AG04450 (cell line): Measurements from ENCODE around the gene KCNK17. TPM values are rescaled to one million over a fixed set of nuclear protein-coding genes. Genes with fewer than 3 reads are reported as not detected.

Experiments
- CTCF ChIA-PET: fragments of 300-600, 350-600 bp; formaldehyde crosslinking; extraction: SDS; loops from one replicate; lab custom pipeline; 2022; ENCODE audit warnings: antibody characterized with exemption, inconsistent platforms; lab: Charles Lee
- POLR2A ChIA-PET: fragments of 350-600 bp; formaldehyde crosslinking; extraction: SDS; loops from one replicate; lab custom pipeline; 2021; ENCODE audit warnings: antibody characterized with exemption, inconsistent platforms; lab: Yijun Ruan, JAX
- DNase-seq: peaks from one replicate; pipeline ENCODE4 v3.0.0-alpha.2; 2011; ENCODE audit warnings: low read depth, low spot score
- H3K27ac ChIP-seq: one replicate; pipeline ENCODE4 v1.5.1; 2012; ENCODE audit warnings: low read depth, low read length, control low read depth
- H3K27me3 ChIP-seq: one replicate; pipeline ENCODE4 v1.6.0; 2012; ENCODE audit warnings: low read length; ENCODE audit not compliant: control insufficient read depth, insufficient read depth
- H3K4me3 ChIP-seq: 2 replicates; pipeline ENCODE4 v1.5.1; 2011; ENCODE audit warnings: mild to moderate bottlenecking, low read depth, low read length, control low read depth
- H3K9me3 ChIP-seq: 2 replicates; pipeline ENCODE4 v1.5.1; 2012; ENCODE audit warnings: low read length; ENCODE audit not compliant: control insufficient read depth, insufficient read depth
- polyA plus RNA-seq: library from polyadenylated mRNA; depleted of rRNA; stranded (reverse); fragments of >200 nt; gene quantifications from 2 replicates; pipeline ENCODE4 v1.2.3, GENCODE V29; 2011
- TF ChIP-seq, protein P1 (sequence below): IDR thresholded peaks from 2 replicates; pipeline ENCODE4 v1.5.1; 2011; ENCODE audit warnings: low read depth, low read length, control low read depth, inconsistent platforms

Gene KCNK17
- polyA plus RNA-seq, 1 experiment = not detected

DNA sequence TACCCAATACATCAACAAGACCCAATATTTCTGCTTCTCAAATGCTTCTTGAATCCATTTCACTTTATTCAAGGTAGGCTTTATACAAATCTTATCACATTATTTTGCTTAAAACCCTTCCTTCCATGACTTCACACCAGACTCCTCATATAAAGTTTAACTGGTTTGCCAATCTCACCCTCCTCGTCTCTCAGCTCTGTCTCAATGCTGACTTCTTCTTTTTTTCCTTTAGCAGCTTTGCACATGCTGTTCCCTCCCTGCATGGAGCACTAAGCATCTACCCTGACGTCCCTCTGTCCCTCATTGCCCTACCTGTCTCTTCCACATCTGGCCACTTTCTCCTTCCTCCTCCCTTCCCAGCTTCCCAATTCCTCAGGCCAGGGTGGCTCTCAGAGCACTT, 31.4 kb downstream of the KCNK17 start:
- ChIA-PET POLR2A (no interaction called here), CTCF (no interaction called here)
- H3K27ac ChIP-seq = no peak overlapping the region
- no peak for DNase-seq
- TF ChIP-seq, protein P1, sequence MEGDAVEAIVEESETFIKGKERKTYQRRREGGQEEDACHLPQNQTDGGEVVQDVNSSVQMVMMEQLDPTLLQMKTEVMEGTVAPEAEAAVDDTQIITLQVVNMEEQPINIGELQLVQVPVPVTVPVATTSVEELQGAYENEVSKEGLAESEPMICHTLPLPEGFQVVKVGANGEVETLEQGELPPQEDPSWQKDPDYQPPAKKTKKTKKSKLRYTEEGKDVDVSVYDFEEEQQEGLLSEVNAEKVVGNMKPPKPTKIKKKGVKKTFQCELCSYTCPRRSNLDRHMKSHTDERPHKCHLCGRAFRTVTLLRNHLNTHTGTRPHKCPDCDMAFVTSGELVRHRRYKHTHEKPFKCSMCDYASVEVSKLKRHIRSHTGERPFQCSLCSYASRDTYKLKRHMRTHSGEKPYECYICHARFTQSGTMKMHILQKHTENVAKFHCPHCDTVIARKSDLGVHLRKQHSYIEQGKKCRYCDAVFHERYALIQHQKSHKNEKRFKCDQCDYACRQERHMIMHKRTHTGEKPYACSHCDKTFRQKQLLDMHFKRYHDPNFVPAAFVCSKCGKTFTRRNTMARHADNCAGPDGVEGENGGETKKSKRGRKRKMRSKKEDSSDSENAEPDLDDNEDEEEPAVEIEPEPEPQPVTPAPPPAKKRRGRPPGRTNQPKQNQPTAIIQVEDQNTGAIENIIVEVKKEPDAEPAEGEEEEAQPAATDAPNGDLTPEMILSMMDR = no peak
- no peaks in the 10 kb centered on the region for H3K27me3 ChIP-seq
- no peaks in the 10 kb centered on the region for H3K9me3 ChIP-seq
- no peak overlapping the region for H3K4me3 ChIP-seq

DNA sequence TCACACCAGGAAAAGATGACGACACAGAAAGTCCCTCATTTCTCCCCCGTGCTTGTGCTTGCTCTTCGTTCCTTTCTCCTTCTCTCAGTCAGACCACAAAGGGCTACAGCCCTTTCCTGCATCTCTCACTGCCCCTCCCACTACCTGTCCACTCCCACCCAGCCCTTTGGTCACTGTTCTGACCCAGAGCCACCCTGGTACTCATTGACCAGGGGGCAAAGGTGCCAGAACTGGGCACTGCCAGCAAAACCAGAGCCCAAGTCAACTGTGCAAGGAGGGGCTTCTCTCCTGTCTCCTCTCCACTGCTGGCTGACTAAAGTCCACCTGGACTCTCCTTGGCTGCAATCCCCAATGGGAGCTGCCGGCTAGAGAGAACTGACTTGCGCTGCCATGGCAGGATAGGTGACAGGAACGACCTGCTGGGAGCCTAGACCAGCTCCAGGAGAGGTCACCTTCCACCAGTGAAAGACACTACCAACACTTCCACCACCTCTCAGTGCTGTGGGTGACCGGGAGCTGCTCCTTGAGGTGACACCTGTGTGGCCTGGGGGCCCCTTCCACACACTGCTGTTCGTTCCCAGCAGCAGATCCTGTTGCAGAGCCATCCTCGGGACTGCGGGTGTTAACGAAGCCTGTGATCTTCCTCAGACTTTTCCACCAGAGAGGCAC, 32.8 kb downstream of the KCNK17 start:
- Histone ChIP-seq H3K9me3 (no peaks in the 10 kb centered on the region), H3K4me3 (no peak overlapping the region), H3K27ac (no peak overlapping the region), H3K27me3 (no peaks in the 10 kb centered on the region)
- TF ChIP-seq, protein P1 = no peak
- DNase-seq = no peak
- ChIA-PET POLR2A (no interaction called here), CTCF (no interaction called here)

DNA sequence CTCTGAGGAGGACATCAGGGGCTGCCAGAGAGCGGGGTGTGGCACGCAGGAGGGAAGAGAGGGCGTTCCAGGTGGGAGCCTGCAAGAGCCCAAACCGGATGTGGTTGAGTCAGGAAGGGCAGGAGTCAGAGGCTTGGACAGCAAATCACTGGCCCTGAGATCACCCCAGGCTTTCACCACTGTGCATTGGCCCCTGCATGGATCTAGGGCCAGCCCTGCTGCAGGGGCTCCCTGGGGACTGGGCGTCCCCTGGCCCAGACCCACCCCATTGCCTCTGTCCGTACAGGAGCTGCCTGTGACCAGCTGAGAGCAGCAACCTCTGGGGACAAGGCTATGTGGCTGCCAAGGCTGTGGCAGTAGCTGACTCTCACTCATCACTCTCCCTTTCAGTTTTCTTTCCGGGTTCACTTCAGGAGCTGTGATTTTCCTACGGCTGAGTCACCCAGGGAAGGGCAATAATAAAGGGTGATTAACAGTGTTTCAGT, 33.9 kb downstream of the KCNK17 start:
- CTCF ChIA-PET = interaction anchor here (0.6 kb wide), 1 partner anchor 27 kb away, joined by 3 read pairs; no protein-coding TSS in a partner anchor
- no peaks in the 10 kb centered on the region for H3K9me3 ChIP-seq
- POLR2A ChIA-PET = no interaction called here
- no peaks in the 10 kb centered on the region for H3K27me3 ChIP-seq
- TF ChIP-seq, protein P1 = no peak
- H3K4me3 ChIP-seq = no peak overlapping the region
- no peak overlapping the region for H3K27ac ChIP-seq
- DNase-seq = no peak

DNA sequence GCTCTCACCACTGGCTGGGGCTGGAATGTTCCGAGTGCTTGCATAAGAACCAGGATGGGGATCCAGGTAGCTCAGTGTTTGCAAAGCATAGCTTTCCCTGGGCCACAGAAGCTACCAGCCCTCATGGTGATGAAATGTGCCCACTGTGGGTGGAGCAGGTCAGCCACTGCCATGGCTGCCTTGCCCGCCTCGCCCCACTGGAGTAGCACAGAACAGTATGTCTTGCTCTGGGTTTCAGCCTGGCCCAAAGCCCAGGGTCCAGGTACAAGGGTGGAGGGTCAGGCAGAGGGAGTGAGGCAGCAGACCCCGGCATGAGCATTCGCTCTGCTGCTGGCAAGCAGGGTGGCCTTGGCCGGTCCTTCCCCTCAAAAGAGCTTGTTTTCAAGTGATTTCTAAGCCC, 34.7 kb downstream of the KCNK17 start:
- no peak overlapping the region for H3K27ac ChIP-seq
- ChIA-PET POLR2A (no interaction called here), CTCF (no interaction called here)
- no peak for DNase-seq
- TF ChIP-seq, protein P1 = no peak
- no peak overlapping the region for H3K4me3 ChIP-seq
- H3K9me3 ChIP-seq = no peaks in the 10 kb centered on the region
- H3K27me3 ChIP-seq = no peaks in the 10 kb centered on the region

DNA sequence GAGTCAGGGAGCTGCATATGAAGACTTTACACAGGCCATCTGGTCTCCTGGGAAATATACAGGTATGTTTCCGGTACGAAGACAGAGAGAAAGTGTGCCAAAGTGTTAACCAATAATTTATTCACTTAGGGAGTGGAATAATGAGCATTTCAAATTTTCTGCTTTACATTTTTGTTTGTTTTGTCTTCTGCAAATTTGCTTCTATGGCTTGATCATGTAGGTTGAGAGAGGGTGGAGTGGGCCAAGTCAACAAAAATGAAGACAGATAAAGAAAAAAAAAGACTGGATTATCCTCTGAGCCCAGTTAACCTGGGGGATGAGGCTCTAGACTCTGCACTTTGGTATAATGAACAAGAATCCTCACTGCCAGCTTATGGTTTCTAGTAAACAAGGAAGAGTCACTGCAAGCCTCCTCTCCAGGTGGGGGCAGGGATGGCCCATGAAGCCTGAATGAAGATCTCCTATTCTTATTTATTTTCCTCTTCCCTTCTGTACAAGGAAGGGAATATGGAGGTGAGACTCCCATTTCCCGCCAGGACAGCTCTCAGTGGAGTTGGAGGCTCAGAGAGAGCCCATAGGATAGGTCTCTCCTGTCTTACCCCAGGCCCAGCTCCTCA, 37.7 kb downstream of the KCNK17 start:
- Histone ChIP-seq H3K4me3 (no peak overlapping the region), H3K27ac (no peak overlapping the region), H3K9me3 (no peaks in the 10 kb centered on the region), H3K27me3 (no peaks in the 10 kb centered on the region)
- ChIA-PET POLR2A (no interaction called here), CTCF (interaction anchor here (0.6 to 1.0 kb wide), 3 partner anchors 376 to 1277 kb away, joined by 3 read pairs; no protein-coding TSS in a partner anchor)
- DNase-seq = no peak
- TF ChIP-seq, protein P1 = no peak
